KMS-11 (cell line): Measurements from ENCODE around the gene RSPH1.

Experiments used
- H2AFZ ChIP-seq: fragments of 200-600 bp; sonication (generic); 2 replicates; pipeline ENCODE4 v1.6.1; 2016; ENCODE audit warnings: antibody characterized with exemption, mixed run types, low read depth
- H3K27ac ChIP-seq: fragments of 200-600 bp; sonication (generic); 2 replicates; pipeline ENCODE4 v1.6.1; 2016; ENCODE audit warnings: mild to moderate bottlenecking, mixed run types
- H3K27me3 ChIP-seq: fragments of 200-600 bp; sonication (generic); 2 replicates; pipeline ENCODE4 v1.6.1; 2017; ENCODE audit warnings: mild to moderate bottlenecking, low read depth, mixed run types, moderate library complexity; ENCODE audit not compliant: insufficient read depth
- H3K36me3 ChIP-seq: fragments of 200-600 bp; sonication (generic); 2 replicates; pipeline ENCODE4 v1.6.1; 2017; ENCODE audit warnings: mild to moderate bottlenecking, mixed run types; ENCODE audit not compliant: insufficient read depth
- H3K4me1 ChIP-seq: fragments of 200-600 bp; sonication (generic); 2 replicates; pipeline ENCODE4 v1.6.1; 2016; ENCODE audit warnings: mild to moderate bottlenecking, low read depth, mixed run types; ENCODE audit not compliant: poor library complexity, severe bottlenecking
- H3K4me2 ChIP-seq: fragments of 200-600 bp; sonication (generic); 2 replicates; pipeline ENCODE4 v1.7.0; 2016; ENCODE audit warnings: mild to moderate bottlenecking, mixed run types
- H3K4me3 ChIP-seq: fragments of 200-600 bp; sonication (generic); IDR thresholded peaks from 2 replicates; pipeline ENCODE4 v1.6.1; 2017; ENCODE audit warnings: low read depth, low read length, mixed read lengths; ENCODE audit not compliant: insufficient read depth
- H3K79me2 ChIP-seq: fragments of 200-600 bp; sonication (generic); 2 replicates; pipeline ENCODE4 v1.6.1; 2016; ENCODE audit warnings: low read depth, mixed run types; ENCODE audit not compliant: insufficient read depth
- H3K9ac ChIP-seq: fragments of 200-600 bp; sonication (generic); 2 replicates; pipeline ENCODE4 v1.6.1; 2016; ENCODE audit warnings: mild to moderate bottlenecking, mixed run types
- H4K20me1 ChIP-seq: fragments of 200-600 bp; sonication (generic); 2 replicates; pipeline ENCODE4 v1.6.1; 2016; ENCODE audit warnings: mild to moderate bottlenecking, mixed run types; ENCODE audit not compliant: insufficient read depth
- TF ChIP-seq, protein P1 (sequence below): fragments of 200-600 bp; sonication (generic); conservative IDR thresholded peaks from 2 replicates; pipeline ENCODE4 v1.6.1; 2017; ENCODE audit warnings: low read depth, mild to moderate bottlenecking, antibody characterized with exemption, low read length, moderate library complexity, mixed read lengths

RSPH1 gene

DNA sequence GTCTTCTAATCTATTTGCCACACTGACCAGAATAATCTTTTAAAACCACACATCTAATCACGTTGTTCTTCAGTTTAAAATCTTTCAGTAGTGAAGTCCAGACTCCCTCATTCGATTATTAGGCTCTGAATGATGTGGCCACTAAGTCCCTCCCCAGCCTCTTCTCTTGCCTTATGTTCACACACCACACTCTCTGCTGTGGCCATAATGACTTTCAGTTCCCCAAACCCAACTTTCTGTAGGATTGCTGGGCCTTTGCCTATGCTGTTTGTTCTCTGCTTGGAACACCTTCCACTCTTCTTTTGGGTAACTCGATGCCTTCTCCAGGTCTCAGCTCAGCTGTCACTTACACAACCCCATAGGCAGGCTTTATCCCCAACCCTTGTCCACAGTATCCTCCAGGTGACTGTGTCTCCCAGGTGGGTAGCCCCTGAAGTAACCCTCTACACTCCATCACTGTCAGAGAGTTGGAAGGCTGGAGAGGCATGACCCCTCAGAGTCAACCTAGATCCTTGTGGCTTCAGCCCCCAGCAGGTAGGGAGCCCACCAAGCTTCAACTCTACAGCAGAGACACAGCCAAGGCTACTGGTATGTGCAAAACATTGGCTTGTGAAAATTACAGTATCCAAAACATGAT lies 9.2 kb upstream of the RSPH1 start:
- H2AFZ ChIP-seq = no peak overlapping the region
- TF ChIP-seq, protein P1, sequence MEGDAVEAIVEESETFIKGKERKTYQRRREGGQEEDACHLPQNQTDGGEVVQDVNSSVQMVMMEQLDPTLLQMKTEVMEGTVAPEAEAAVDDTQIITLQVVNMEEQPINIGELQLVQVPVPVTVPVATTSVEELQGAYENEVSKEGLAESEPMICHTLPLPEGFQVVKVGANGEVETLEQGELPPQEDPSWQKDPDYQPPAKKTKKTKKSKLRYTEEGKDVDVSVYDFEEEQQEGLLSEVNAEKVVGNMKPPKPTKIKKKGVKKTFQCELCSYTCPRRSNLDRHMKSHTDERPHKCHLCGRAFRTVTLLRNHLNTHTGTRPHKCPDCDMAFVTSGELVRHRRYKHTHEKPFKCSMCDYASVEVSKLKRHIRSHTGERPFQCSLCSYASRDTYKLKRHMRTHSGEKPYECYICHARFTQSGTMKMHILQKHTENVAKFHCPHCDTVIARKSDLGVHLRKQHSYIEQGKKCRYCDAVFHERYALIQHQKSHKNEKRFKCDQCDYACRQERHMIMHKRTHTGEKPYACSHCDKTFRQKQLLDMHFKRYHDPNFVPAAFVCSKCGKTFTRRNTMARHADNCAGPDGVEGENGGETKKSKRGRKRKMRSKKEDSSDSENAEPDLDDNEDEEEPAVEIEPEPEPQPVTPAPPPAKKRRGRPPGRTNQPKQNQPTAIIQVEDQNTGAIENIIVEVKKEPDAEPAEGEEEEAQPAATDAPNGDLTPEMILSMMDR = no peak
- H3K27me3 ChIP-seq = no peaks in the 10 kb centered on the region
- H3K79me2 ChIP-seq = no peaks in the 10 kb centered on the region
- H3K27ac ChIP-seq = no peak overlapping the region
- no peak overlapping the region for H3K4me3 ChIP-seq
- H3K4me2 ChIP-seq = no peak overlapping the region
- no peaks in the 10 kb centered on the region for H4K20me1 ChIP-seq
- H3K4me1 ChIP-seq = peaks cover 4% of the 10 kb centered on the region
- H3K36me3 ChIP-seq = no peaks in the 10 kb centered on the region
- H3K9ac ChIP-seq = no peak overlapping the region

DNA sequence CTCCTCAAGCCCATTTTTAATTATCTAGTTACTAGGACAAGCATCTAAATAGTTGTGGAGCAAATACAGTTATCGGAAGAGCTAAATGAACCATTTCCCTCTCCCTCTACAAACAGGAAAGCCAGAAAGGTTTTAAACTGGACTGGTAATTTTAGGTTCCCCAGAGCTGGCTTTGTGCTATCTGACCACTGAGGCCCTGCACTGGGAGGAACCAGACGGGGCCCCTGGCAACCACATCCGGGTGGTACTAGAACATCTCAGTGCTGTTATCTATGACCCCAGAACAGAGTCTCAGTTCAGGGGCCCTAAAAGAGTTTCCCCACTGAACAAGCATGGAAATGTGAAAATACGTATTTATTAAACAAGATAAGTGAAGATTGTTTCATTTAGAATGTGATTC lies 7.7 kb upstream of the RSPH1 start:
- no peak overlapping the region for H2AFZ ChIP-seq
- TF ChIP-seq, protein P1 = no peak
- H3K27ac ChIP-seq = no peak overlapping the region
- no peaks in the 10 kb centered on the region for H3K27me3 ChIP-seq
- peaks cover 4% of the 10 kb centered on the region for H3K4me1 ChIP-seq
- H3K4me3 ChIP-seq = no peak overlapping the region
- no peaks in the 10 kb centered on the region for H3K36me3 ChIP-seq
- no peaks in the 10 kb centered on the region for H4K20me1 ChIP-seq
- no peak overlapping the region for H3K9ac ChIP-seq
- H3K79me2 ChIP-seq = no peaks in the 10 kb centered on the region
- H3K4me2 ChIP-seq = no peak overlapping the region

DNA sequence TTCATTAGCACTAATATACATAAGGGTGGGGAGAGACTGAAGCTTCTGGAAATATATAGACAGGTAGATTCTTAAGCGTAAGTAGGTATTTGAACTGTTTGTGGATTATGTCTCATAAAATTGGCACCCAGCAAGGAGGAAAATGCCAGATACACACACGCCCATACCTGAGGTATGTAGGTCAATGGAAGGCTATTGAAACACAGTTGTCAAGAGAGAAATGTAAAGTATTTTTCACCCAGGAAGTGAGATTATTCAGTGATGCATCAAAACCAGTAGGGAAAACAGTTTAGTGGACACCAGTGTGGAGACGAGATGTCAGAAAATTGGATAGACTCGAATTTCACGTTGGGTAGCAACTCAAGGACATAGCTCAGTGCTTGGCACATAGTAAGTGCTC lies 4.7 kb upstream of the RSPH1 start:
- Histone ChIP-seq H2AFZ (no peak overlapping the region), H3K36me3 (no peaks in the 10 kb centered on the region), H3K79me2 (no peaks in the 10 kb centered on the region), H3K27me3 (no peaks in the 10 kb centered on the region), H3K4me2 (no peak overlapping the region), H4K20me1 (no peaks in the 10 kb centered on the region), H3K9ac (no peak overlapping the region), H3K4me1 (peaks cover 9% of the 10 kb centered on the region), H3K4me3 (no peak overlapping the region), H3K27ac (no peak overlapping the region)
- TF ChIP-seq, protein P1 = no peak

DNA sequence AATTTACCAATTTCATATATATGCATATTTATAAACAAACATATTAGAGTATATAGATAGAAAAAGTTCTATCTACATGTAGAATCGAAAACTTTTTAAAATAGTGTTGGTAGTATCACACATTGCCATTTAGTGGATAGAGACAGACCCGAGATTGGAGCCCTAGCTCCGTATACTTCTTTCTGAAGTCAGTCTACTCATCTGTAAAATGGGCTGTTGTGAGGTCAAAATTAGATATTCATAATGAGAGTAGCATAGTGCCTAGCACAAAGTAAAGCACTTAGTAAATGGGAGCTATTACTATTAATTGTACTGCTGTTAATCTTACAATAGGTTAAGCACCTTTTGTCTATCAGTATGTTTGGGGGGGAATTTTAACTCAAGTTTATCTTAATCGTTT lies 4.2 kb upstream of the RSPH1 start:
- Histone ChIP-seq H3K79me2 (no peaks in the 10 kb centered on the region), H3K27me3 (no peaks in the 10 kb centered on the region), H3K36me3 (no peaks in the 10 kb centered on the region), H2AFZ (no peak overlapping the region), H3K4me3 (no peak overlapping the region), H3K4me1 (peaks cover 13% of the 10 kb centered on the region), H3K4me2 (no peak overlapping the region), H4K20me1 (no peaks in the 10 kb centered on the region), H3K27ac (no peak overlapping the region), H3K9ac (no peak overlapping the region)
- TF ChIP-seq, protein P1 = no peak
